ENCODE results near the gene SCNM1.
"Not testable (repeated sequence)": the region's sequence is repeated elsewhere in the genome, so short reads cannot be mapped to it uniquely, and the experiment has no call there.

The SCNM1 gene

GRCh38 chr1:151146412-151147131 lies 19.4 kb upstream of the SCNM1 start, which contains the start of gene SEMA6C:
Gene SEMA6C, minus strand, starts transcription at chr1:151146631. Its CDS starts 4,010 bp downstream, at chr1:151142621.
- DNase-seq (ENCODE audit: low read depth) = peak; percentile 88

GRCh38 chr1:151147132-151147503 lies 18.8 kb upstream of the SCNM1 start:
- DNase-seq (ENCODE audit: low read depth) = peak; percentile 75

DNA sequence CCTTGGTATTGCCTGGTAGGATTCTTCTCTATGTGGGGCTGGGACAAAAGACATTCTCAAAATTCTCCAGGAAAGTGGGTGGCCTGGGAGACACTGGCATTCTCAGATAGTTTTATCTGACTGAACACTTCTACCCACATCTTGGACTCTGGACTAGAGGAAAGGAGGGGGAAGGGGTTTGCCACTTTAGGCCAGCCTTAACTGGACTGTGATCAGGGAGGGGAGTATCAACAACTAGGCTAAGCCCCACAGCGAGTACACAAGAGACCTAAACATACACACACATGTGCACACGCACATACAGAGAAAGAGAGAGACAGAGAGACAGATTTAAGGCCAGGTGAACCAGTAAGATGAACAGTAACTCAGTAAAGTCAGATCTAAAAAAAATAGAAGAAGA lies 18.3 kb upstream of the SCNM1 start:
- DNase-seq (ENCODE audit: low read depth) = no peak

GRCh38 chr1:151156515-151156819 lies 9.5 kb upstream of the SCNM1 start, which contains the start of gene TNFAIP8L2:
Gene TNFAIP8L2, plus strand, starts transcription at chr1:151156649. Its CDS starts 2,049 bp downstream, at chr1:151158698.
- DNase-seq (ENCODE audit: low read depth) = no peak

DNA sequence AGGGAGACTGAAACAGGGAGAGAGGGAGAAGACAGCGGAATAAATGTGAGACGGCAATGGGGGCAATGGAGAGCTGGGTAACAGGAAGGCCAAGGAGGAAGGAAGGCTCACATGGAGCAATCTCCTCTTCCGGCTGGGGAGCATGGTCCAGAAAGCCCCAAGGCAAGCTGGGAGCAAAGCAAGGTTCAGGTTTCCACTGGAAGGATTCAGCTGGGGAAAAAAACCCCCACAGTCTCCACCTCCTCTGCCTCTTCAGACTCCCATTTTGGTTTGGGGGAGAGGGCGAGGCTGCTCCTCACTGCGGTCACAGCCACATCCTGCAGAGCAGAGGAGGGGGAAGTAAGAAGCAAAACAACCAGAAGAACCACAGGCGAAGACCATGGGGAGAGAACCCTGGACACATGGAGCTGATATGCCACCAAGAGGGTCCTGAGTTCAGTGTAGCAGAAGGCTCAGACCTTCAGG lies 8.8 kb upstream of the SCNM1 start:
- no peak for DNase-seq (ENCODE audit: low read depth)

GRCh38 chr1:151158326-151158725 lies 7.6 kb upstream of the SCNM1 start:
- DNase-seq (ENCODE audit: low read depth) = no peak

GRCh38 chr1:151158751-151159251 lies 7.1 kb upstream of the SCNM1 start:
- DNase-seq (ENCODE audit: low read depth) = no peak

DNA sequence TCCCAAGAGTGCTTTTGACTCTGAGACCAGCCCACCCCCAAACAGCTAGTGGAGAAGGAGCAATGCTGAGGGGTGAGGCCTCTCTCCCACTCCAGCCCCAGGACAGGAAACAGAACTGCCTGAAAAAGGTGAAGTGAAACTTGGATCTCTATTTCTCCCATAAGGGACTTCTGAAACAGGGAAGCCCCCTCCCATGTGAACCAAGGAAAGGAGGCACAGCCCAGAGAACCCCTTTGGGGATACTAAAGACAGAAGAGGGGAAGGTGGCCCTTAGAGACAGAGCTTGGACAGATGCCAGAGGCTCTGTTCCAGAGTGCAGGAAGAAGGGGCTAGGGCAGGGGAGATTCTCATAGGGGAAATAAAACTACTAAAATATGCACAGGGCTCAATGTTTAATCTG lies 6.6 kb upstream of the SCNM1 start:
- no peak for DNase-seq (ENCODE audit: low read depth)

- DNase-seq (ENCODE audit: low read depth) = peak; percentile 67
Measured at GRCh38 chr1:151164732-151165280, 1.1 kb upstream of the SCNM1 start.

- DNase-seq (ENCODE audit: low read depth) = peak; percentile 51
Measured at GRCh38 chr1:151165281-151165737, 635 bp upstream of the SCNM1 start.

DNA sequence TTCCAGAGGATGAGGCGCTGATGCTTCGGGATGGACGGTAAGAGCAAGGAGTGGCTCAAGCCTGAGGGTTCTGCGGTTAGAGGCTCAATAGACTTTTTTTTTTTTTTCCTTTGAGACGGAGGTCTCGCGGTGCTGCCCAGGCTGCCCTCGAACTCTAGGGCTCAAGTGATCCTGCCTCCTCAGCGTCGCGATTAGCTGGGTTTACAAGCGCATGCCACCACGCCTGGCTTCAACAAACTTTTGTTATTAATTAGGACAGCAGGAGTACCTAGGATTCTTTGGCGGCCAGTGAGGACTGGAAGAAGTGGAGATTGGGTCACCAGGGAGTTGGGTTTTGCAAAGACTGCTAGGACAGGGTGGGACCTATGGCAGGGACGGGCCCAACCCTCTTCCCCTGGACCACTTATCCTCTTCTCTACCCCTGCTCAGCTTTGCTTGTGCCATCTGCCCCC lies 587 bp downstream of the SCNM1 start:
- peak; percentile 82 for DNase-seq (ENCODE audit: low read depth)

DNA sequence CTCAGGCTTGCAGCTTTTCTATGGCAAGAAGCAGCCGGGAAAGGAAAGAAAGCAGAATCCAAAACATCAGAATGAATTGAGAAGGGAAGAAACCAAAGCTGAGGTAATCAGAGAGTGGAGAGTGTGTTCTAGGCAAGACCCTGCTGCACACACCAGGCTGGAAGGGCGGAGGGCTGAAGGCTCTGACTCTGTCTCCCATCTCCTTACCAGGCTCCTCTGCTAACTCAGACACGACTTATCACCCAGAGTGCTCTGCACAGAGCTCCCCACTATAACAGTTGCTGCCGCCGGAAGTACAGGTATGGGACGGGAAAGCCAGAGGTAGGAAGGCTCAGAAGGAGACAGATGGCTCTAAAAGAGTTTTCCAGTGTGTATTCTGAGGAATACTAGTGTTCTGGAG lies 1.2 kb downstream of the SCNM1 start:
- DNase-seq (ENCODE audit: low read depth) = no peak

DNA sequence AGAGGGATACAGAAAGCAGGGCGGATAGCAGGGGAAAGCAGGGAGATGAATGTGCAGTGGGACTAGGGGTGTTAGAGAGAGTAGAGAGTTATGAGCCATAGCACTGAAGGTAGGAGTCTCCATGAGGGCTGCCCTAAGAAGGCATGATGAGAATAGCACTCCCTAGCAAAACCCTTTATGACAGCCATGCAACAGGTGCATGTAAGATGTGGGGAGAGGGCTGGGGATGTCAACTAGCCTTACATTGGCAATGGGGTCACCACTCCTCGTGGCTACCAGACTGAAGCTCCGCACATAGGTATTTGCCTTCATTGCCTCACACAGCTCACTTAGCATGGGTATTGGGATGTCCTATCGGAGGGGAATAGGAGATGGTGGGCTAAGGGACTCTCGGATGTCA lies 5.2 kb downstream of the SCNM1 start:
- no peak for DNase-seq (ENCODE audit: low read depth)

DNA sequence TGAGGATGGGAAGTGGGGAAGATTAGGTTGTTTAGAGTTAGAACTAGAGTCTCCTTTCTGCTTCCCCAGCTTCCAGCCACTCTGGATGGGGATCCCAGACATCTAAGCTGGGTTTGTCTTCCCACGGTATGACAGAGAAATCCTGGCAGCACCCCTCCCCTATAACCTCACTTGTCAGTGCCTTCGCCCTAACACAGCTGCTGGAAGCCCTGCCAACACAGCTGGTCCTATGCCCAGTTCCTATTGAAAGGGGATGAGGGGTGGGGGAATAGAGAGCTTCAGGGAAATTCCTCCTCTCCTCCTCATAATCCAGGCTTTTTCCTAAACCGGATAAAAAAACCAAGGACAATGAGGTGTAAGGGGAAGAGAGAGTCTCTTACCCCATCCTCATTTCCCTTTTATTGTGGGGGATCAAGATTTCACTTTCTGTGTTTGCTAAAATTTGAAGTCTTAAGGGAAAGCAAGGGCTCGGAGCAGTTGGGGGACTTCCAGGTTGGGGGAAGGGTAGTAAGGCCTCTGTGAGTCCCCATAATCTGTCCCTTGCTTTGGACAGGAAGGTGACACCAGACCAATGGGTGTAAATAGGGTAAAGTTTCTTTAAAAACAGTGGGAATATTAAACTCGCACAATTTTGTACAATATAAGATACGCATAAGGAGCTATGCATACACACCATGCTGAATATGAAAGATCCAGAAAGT lies 9.2 kb downstream of the SCNM1 start:
- no peak for DNase-seq (ENCODE audit: low read depth)

GRCh38 chr1:151175863-151176262 lies 9.9 kb downstream of the SCNM1 start, which contains the start of gene TMOD4:
Gene TMOD4, minus strand, starts transcription at chr1:151175981. Its CDS starts 1,106 bp downstream, at chr1:151174875.
- peak; percentile 13 for DNase-seq (ENCODE audit: low read depth)

DNA sequence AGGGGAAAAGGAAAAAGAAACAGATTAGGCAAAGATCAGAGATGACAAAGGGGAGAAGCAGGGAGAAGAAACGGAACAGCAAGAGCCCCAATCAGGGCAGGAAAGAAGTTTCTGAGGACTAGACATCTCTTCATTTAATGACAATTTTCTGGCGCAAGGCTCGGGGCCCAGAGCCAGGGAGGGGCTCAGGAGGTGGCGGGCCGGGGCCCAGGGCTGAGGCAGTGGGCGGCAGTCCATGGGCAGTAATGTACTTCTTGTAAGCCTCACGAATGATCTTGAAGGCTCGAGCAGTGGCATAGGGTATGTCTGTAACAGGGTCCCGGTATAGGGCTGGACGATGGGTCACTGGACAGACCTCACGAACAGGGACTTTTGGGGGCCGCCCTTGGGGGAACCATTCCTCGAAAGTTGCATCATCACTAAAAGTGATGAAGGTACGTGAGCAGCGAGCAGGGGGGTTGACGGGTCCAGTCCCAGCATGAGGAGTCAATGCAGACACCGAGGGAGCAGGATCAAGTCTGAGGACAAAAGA lies 10.6 kb downstream of the SCNM1 start:
- no peak for DNase-seq (ENCODE audit: low read depth)

- DNase-seq (ENCODE audit: low read depth) = no peak
Measured at GRCh38 chr1:151184211-151184610, 18.3 kb downstream of the SCNM1 start.

- DNase-seq (ENCODE audit: low read depth) = no peak
Measured at GRCh38 chr1:151187205-151187604, 21.3 kb downstream of the SCNM1 start.

- not testable (repeated sequence) for DNase-seq (ENCODE audit: low read depth)
Measured at GRCh38 chr1:151188667-151189066, 22.7 kb downstream of the SCNM1 start.

- DNase-seq (ENCODE audit: low read depth) = peak; percentile 89
Measured at GRCh38 chr1:151189637-151190445, 23.9 kb downstream of the SCNM1 start, which contains the start of gene VPS72. Gene VPS72, minus strand, starts transcription at chr1:151190197. Its CDS starts 76 bp downstream, at chr1:151190121.

DNA sequence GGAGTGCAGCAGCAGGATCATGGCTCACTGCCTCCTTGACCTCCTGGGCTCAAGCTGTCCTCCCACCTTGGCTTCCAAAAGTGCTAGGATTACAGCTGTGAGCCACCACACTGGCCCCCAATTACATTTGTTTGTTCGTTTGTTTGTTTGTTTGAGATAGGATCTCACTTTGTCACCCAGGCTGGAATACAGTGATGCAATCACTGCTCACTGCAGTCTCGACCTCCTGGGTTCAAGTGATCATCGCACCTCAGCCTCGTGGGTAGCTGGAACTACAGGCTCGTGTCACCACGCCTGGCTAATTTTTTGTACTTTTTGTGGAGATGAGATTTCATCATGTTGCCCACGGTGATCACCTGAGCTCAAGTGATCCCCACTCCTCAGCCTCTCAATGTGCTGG lies 26.1 kb downstream of the SCNM1 start:
- no peak for DNase-seq (ENCODE audit: low read depth)

Measured in amniotic epithelial cell (primary cell).